ENCODE data around the gene TRPV5. TPM values are rescaled to one million over a fixed set of nuclear protein-coding genes. Genes with fewer than 3 reads are reported as not detected.

The TRPV5 gene
- total RNA-seq, 5 donors from 2014 or later (not counting 1 experiment from before 2014, with no cell fraction given): not detected

DNA sequence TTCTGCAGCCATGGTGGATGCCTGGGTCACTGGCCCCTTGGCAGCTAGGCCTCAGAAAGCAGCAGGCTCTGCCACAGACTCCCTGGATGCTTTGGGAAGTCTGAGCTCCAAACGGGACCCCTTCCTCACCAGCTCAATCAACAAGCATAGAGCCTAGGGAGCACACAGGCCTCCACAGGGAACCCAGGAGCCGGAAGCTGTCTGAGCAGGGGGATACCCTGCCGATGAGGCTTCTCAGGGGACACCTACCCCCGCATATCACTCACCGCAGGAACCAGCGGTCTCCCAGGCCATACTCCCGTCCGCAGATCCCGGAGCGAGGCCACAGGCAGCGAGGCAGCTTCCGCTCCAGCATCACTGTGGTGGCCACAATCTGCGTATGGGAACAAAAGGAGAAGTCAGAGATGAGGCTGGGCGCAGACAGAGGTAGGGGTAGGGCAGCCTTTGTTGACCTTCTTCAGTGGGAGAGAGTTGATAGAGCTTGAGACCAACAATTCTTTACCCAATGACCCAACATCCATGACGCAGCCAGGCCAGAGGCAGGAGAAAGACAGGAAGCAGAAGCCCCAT lies 61.4 kb downstream of the TRPV5 start:
- H3K36me3 ChIP-seq (ENCODE audit: control insufficient read depth in 2 of 2, extremely low read depth in 1 of 2, insufficient read depth in 1 of 2, low read length in 1 of 2): peaks cover 7 to 12% of the 10 kb centered on the region in 2 donors
- H3K27ac ChIP-seq (ENCODE audit: low read length): no peak overlapping the region
- H3K36me3 Mint-ChIP-seq: peaks cover 17% of the 10 kb centered on the region
- no peaks in the 10 kb centered on the region for H3K9me3 ChIP-seq
- no peaks in the 10 kb centered on the region for H3K4me1 ChIP-seq (ENCODE audit: control insufficient read depth in 1 of 2, extremely low read depth in 1 of 2, insufficient read depth in 2 of 2, low read length in 2 of 2)
- ChIA-PET POLR2A (no interaction called here), CTCF (interaction anchor here in 1 of 2 donors (0.6 to 1.7 kb wide), 2 partner anchors 11 to 408 kb away, joined by 3 to 5 read pairs; no protein-coding TSS in a partner anchor)
- H3K9me3 Mint-ChIP-seq: no peaks in the 10 kb centered on the region
- WGBS (ENCODE audit: insufficient coverage): 94% methylated on average over 11 of the region's 15 CpGs
- peak in 1 of 35 experiments; percentile 4 for DNase-seq
- no peak overlapping the region for H3K27ac Mint-ChIP-seq
- H3K4me3 ChIP-seq (ENCODE audit: control insufficient read depth in 1 of 2, extremely low read depth in 1 of 2, low read length in 1 of 2): no peak overlapping the region
- peaks cover 0 to 2% of the 10 kb centered on the region in 2 donors for H3K27me3 Mint-ChIP-seq
- no peak overlapping the region for H3K4me3 Mint-ChIP-seq
- H3K27me3 ChIP-seq (replicated peaks in 1 of 2; ENCODE audit: control insufficient read depth in 2 of 2, extremely low read depth in 1 of 2, insufficient read depth in 2 of 2, low read length in 1 of 2): peaks cover 0 to 8% of the 10 kb centered on the region in 2 experiments
- ATAC-seq (replicated peaks in 1 of 4): no peak
- H3K4me1 Mint-ChIP-seq: no peaks in the 10 kb centered on the region

DNA sequence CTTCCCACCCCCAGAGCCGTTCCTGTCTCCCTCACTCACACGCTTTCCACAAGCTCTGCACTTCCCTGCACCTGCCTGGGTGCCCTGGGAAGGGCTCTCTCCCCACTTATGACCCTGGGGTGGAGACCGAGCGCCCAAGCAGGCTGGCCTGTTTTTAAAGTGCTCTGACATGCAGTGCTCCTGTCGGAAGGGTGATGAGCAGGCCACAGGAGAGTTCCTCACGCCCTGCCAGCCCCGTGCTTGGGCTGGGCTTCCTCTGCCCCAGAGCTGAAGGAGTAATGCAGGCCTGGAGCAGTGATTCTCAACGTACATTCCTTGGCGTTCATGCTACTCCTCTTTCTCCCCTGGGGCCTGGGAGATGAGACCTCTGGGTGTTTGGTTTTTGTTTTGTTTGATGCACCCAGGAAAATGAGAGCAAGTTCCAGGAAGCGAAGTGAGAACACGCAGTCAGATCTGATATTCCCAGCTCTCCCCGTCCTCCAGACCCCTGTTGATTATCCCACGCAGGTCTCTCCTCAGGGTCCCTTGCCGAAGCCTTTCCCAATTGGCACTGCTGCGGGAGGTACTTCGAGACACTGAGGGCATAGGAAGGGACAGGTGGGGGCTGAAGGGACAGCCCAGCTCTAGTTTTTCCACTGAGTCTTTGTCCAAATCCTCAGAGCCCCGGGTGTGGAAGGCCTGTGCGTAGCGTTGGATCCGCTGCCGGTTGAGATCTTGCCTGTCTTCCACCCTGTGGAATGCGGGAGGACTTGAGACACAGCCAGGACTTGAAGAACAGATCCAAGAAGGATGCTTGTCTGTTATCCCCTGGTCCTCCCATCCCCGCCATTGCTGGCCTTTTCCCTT lies 62.1 kb downstream of the TRPV5 start:
- ATAC-seq (replicated peaks in 1 of 4) (no peak), DNase-seq (peak in 1 of 35 experiments; percentile 14)
- CTCF ChIA-PET: interaction anchor here (0.6 to 1.7 kb wide), 3 partner anchors 11 to 551 kb away, joined by 3 to 5 read pairs (median 3); no protein-coding TSS in a partner anchor
- 88% methylated on average over 16 of the region's 23 CpGs for WGBS (ENCODE audit: insufficient coverage)
- H3K9me3 ChIP-seq: no peaks in the 10 kb centered on the region
- peaks cover 17% of the 10 kb centered on the region for H3K36me3 Mint-ChIP-seq
- H3K27me3 ChIP-seq (replicated peaks in 1 of 2; ENCODE audit: control insufficient read depth in 2 of 2, extremely low read depth in 1 of 2, insufficient read depth in 2 of 2, low read length in 1 of 2): peaks cover 0 to 8% of the 10 kb centered on the region in 2 experiments
- H3K4me3 Mint-ChIP-seq: no peak overlapping the region
- no peak overlapping the region for H3K4me3 ChIP-seq (ENCODE audit: control insufficient read depth in 1 of 2, extremely low read depth in 1 of 2, low read length in 1 of 2)
- H3K4me1 Mint-ChIP-seq: no peaks in the 10 kb centered on the region
- no peak overlapping the region for H3K27ac ChIP-seq (ENCODE audit: low read length)
- no peaks in the 10 kb centered on the region for H3K9me3 Mint-ChIP-seq
- peaks cover 0 to 2% of the 10 kb centered on the region in 2 donors for H3K27me3 Mint-ChIP-seq
- no peak overlapping the region for H3K27ac Mint-ChIP-seq
- peaks cover 7 to 12% of the 10 kb centered on the region in 2 donors for H3K36me3 ChIP-seq (ENCODE audit: control insufficient read depth in 2 of 2, extremely low read depth in 1 of 2, insufficient read depth in 1 of 2, low read length in 1 of 2)
- no peaks in the 10 kb centered on the region for H3K4me1 ChIP-seq (ENCODE audit: control insufficient read depth in 1 of 2, extremely low read depth in 1 of 2, insufficient read depth in 2 of 2, low read length in 2 of 2)
- POLR2A ChIA-PET: no interaction called here

DNA sequence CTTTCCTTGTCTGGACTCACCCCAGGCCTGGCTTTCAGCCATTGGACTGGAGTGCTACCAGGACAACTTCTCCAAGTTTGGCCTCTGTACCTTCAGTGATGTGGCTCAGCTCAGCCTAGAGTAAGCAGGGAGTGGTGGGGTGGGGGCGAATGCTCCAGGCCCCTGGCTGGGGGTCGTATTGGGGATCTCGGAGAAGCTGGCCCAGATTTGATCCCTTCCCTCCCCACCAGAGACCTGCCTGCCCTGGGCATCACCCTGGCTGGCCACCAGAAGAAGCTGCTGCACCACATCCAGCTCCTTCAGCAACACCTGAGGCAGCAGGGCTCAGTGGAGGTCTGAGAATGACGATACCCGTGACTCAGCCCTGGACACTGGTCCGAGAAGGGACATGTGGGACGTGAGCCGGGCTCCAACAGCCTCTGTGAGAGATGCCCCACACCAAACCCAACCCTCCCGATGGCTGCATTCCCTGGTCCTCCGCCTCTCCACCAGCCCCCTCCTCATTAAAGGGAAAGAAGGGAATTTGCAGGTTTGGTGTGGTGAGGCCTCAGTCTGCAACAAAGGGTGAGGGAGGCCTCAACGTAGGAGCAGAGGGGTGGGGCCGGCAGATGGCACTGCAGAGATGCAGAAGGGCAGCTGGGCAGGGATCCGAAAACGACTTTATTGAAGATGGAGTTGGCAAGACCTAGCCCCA lies 62.8 kb downstream of the TRPV5 start:
- Mint-ChIP-seq H3K4me1 (no peaks in the 10 kb centered on the region), H3K27ac (no peak overlapping the region), H3K36me3 (peaks cover 17% of the 10 kb centered on the region), H3K27me3 (no peaks in the 10 kb centered on the region), H3K9me3 (no peaks in the 10 kb centered on the region), H3K4me3 (no peak overlapping the region)
- no peak overlapping the region for H3K27ac ChIP-seq (ENCODE audit: low read length)
- 68% methylated on average over 3 of the region's 14 CpGs for WGBS (ENCODE audit: insufficient coverage)
- peaks cover 0 to 6% of the 10 kb centered on the region in 2 experiments for H3K4me1 ChIP-seq (ENCODE audit: control insufficient read depth in 1 of 2, extremely low read depth in 1 of 2, insufficient read depth in 2 of 2, low read length in 2 of 2)
- peak in 1 of 35 experiments; percentile 11 for DNase-seq
- POLR2A ChIA-PET: no interaction called here
- ATAC-seq (replicated peaks in 1 of 4): no peak
- no peaks in the 10 kb centered on the region for H3K9me3 ChIP-seq
- CTCF ChIA-PET: interaction anchor here in 1 of 2 donors (0.6 kb wide), 1 partner anchor 550 kb away, joined by 3 read pairs; no protein-coding TSS in a partner anchor
- H3K4me3 ChIP-seq (ENCODE audit: control insufficient read depth in 1 of 2, extremely low read depth in 1 of 2, low read length in 1 of 2): no peak overlapping the region
- peaks cover 0 to 3% of the 10 kb centered on the region in 2 experiments for H3K27me3 ChIP-seq (replicated peaks in 1 of 2; ENCODE audit: control insufficient read depth in 2 of 2, extremely low read depth in 1 of 2, insufficient read depth in 2 of 2, low read length in 1 of 2)
- peaks cover 7 to 12% of the 10 kb centered on the region in 2 donors for H3K36me3 ChIP-seq (ENCODE audit: control insufficient read depth in 2 of 2, extremely low read depth in 1 of 2, insufficient read depth in 1 of 2, low read length in 1 of 2)

DNA sequence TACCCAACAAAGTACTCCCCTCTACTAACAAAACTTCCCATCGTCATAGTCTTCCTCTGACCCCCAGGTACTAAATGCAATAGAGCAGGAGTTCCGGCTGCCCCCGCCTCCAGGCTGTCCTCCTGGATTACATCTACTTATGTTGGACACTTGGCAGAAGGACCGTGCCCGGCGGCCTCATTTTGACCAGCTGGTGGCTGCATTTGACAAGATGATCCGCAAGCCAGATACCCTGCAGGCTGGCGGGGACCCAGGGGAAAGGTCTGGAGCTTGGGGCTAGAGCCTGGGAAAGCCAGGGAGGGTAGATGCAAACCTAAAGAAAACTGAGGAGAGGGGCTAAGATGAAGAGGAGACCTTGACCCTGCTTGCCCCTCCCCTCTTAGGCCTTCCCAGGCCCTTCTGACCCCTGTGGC lies 63.4 kb downstream of the TRPV5 start:
- WGBS (ENCODE audit: insufficient coverage): 83% methylated on average over 6 of the region's 8 CpGs

DNA sequence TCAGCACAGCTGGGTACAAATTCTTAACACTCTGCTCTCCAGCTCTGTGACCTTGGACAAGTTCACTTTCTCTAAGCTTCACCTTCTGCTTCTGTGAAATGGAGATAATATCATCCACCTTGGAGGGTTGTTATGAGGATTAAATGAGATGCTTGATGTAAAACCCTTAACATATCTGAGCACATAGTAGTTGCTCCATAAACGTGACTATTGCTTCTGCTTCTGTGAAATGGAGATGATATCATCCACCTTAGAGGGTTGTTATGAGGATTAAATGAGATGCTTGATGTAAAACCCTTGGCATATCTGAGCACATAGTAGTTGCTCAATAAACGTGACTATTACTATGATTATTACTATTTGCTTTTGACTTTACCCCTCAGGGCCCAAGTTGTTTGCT lies 64.1 kb downstream of the TRPV5 start:
- CTCF ChIA-PET: interaction anchor here in 1 of 2 donors (0.5 to 1.2 kb wide), 2 partner anchors 19 to 238 kb away, joined by 4 to 5 read pairs; no protein-coding TSS in a partner anchor
- no peak overlapping the region for H3K4me3 ChIP-seq (ENCODE audit: control insufficient read depth in 1 of 2, extremely low read depth in 1 of 2, low read length in 1 of 2)
- Mint-ChIP-seq H3K9me3 (no peaks in the 10 kb centered on the region), H3K36me3 (peaks cover 17% of the 10 kb centered on the region), H3K27ac (no peak overlapping the region), H3K4me1 (no peaks in the 10 kb centered on the region), H3K27me3 (no peaks in the 10 kb centered on the region), H3K4me3 (no peak overlapping the region)
- ATAC-seq (replicated peaks in 1 of 4): no peak
- POLR2A ChIA-PET: no interaction called here
- H3K27ac ChIP-seq (ENCODE audit: low read length): no peak overlapping the region
- peaks cover 0 to 3% of the 10 kb centered on the region in 2 experiments for H3K27me3 ChIP-seq (replicated peaks in 1 of 2; ENCODE audit: control insufficient read depth in 2 of 2, extremely low read depth in 1 of 2, insufficient read depth in 2 of 2, low read length in 1 of 2)
- H3K36me3 ChIP-seq (ENCODE audit: control insufficient read depth in 2 of 2, extremely low read depth in 1 of 2, insufficient read depth in 1 of 2, low read length in 1 of 2): peaks cover 7 to 12% of the 10 kb centered on the region in 2 donors
- no peak for DNase-seq
- H3K9me3 ChIP-seq: no peaks in the 10 kb centered on the region
- H3K4me1 ChIP-seq (ENCODE audit: control insufficient read depth in 1 of 2, extremely low read depth in 1 of 2, insufficient read depth in 2 of 2, low read length in 2 of 2): peaks cover 0 to 11% of the 10 kb centered on the region in 2 experiments
- no CpG with 5 or more reads among the region's 2 CpGs for WGBS (ENCODE audit: insufficient coverage)

More for the DNA sequence above, 63.4 kb downstream of the TRPV5 start:
- Mint-ChIP-seq H3K36me3 (peaks cover 17% of the 10 kb centered on the region), H3K27ac (no peak overlapping the region), H3K4me3 (no peak overlapping the region), H3K27me3 (no peaks in the 10 kb centered on the region), H3K9me3 (no peaks in the 10 kb centered on the region), H3K4me1 (no peaks in the 10 kb centered on the region)
- ChIA-PET POLR2A (no interaction called here), CTCF (no interaction called here)
- Histone ChIP-seq H3K4me1 (ENCODE audit: control insufficient read depth in 1 of 2, extremely low read depth in 1 of 2, insufficient read depth in 2 of 2, low read length in 2 of 2) (peaks cover 0 to 11% of the 10 kb centered on the region in 2 experiments), H3K9me3 (no peaks in the 10 kb centered on the region), H3K4me3 (ENCODE audit: control insufficient read depth in 1 of 2, extremely low read depth in 1 of 2, low read length in 1 of 2) (no peak overlapping the region), H3K36me3 (ENCODE audit: control insufficient read depth in 2 of 2, extremely low read depth in 1 of 2, insufficient read depth in 1 of 2, low read length in 1 of 2) (peaks cover 7 to 12% of the 10 kb centered on the region in 2 donors), H3K27me3 (replicated peaks in 1 of 2; ENCODE audit: control insufficient read depth in 2 of 2, extremely low read depth in 1 of 2, insufficient read depth in 2 of 2, low read length in 1 of 2) (peaks cover 0 to 3% of the 10 kb centered on the region in 2 experiments), H3K27ac (ENCODE audit: low read length) (no peak overlapping the region)
- ATAC-seq (replicated peaks in 1 of 4): no peak
- peak in 1 of 35 experiments; percentile 21 for DNase-seq

DNA sequence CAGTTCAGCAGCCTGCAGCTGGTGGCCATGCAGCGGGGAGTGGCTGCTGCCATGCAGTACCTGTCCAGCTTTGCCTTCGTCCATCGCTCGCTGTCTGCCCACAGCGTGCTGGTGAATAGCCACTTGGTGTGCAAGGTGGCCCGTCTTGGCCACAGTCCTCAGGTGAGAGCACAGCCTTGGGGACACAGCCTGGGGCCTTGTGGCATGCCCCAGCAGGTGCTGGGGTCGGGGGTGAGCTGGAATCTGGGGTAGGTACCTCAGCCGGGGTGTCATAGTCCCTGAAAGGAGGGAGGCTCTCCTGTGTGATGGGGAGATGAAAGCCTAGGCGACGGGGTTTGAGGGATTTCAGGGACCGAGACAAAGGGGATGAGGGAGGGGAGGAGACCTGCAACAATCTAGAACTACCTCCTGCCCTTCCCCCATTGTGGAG lies 64.5 kb downstream of the TRPV5 start:
- ChIA-PET POLR2A (no interaction called here), CTCF (interaction anchor here in 1 of 2 donors (0.5 to 1.2 kb wide), 2 partner anchors 19 to 237 kb away, joined by 4 to 5 read pairs; no protein-coding TSS in a partner anchor)
- no peaks in the 10 kb centered on the region for H3K9me3 ChIP-seq
- DNase-seq: peak in 1 of 35 experiments; percentile 14
- H3K36me3 Mint-ChIP-seq: peaks cover 20% of the 10 kb centered on the region
- no peak overlapping the region for H3K27ac Mint-ChIP-seq
- H3K4me3 Mint-ChIP-seq: no peak overlapping the region
- peaks cover 7 to 12% of the 10 kb centered on the region in 2 donors for H3K36me3 ChIP-seq (ENCODE audit: control insufficient read depth in 2 of 2, extremely low read depth in 1 of 2, insufficient read depth in 1 of 2, low read length in 1 of 2)
- H3K4me1 ChIP-seq (ENCODE audit: control insufficient read depth in 1 of 2, extremely low read depth in 1 of 2, insufficient read depth in 2 of 2, low read length in 2 of 2): peaks cover 0 to 11% of the 10 kb centered on the region in 2 experiments
- no peak overlapping the region for H3K27ac ChIP-seq (ENCODE audit: low read length)
- WGBS (ENCODE audit: insufficient coverage): 92% methylated on average over 5 of the region's 11 CpGs
- ATAC-seq (replicated peaks in 1 of 4): no peak
- no peaks in the 10 kb centered on the region for H3K9me3 Mint-ChIP-seq
- H3K27me3 ChIP-seq (replicated peaks in 1 of 2; ENCODE audit: control insufficient read depth in 2 of 2, extremely low read depth in 1 of 2, insufficient read depth in 2 of 2, low read length in 1 of 2): peaks cover 0 to 3% of the 10 kb centered on the region in 2 experiments
- no peaks in the 10 kb centered on the region for H3K27me3 Mint-ChIP-seq
- no peaks in the 10 kb centered on the region for H3K4me1 Mint-ChIP-seq
- H3K4me3 ChIP-seq (ENCODE audit: control insufficient read depth in 1 of 2, extremely low read depth in 1 of 2, low read length in 1 of 2): no peak overlapping the region

All from T-cell (primary cell).